Superior temporal gyrus (tissue), 1 donor: Measurements from ENCODE around the gene EPS8.
A peak's percentile ranks its signal among the peaks of the same experiment; 100 is the strongest.
"Not testable (repeated sequence)": the region's sequence is repeated elsewhere in the genome, so short reads cannot be mapped to it uniquely, and the experiment has no call there.

Experiments
- DNase-seq: peaks from one replicate; pipeline ENCODE4 v3.0.0-alpha.2; 2016; ENCODE audit errors: extremely low spot score

The EPS8 gene

DNA sequence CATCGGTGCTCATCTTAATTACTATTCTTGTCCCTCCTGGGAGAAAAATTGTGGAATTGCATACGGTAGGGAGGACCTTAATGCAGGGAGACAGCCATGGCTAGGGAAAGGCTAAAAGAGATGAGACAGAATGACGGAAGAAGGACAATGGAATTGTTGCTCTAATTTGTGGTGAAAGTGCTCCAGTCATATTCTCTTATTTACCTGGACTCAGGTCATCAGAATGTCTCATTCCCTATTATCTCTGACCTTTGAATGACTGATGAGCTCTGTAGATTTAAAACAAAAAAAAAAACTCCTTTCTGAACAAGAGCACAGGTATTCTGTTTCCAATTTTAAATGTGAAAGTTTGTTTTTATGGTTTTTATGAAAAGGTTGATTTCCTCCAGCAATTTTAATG is 8.6 kb upstream of the EPS8 start:
- no peak for DNase-seq

- DNase-seq = no peak
Observed at GRCh38 chr12:15796493-15797141, 7.4 kb upstream of the EPS8 start.

DNA sequence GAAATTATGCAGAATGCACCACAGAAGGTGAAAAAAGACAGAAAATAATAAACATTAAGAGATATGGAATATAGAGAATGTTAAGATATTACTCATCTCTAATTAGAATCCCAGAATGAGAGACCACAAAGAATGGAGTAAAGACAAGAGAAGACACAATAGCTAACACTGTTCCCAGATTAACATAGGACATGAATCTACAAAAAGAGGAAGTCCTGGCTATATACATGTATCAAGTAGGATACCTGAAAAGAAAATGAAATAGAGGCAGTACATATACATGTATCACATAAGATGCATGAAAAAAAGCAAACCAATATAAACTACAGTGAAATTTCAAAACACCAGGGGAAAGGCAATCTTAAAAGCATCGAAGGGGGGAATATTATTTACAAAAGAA is 5.6 kb upstream of the EPS8 start:
- DNase-seq = no peak

DNA sequence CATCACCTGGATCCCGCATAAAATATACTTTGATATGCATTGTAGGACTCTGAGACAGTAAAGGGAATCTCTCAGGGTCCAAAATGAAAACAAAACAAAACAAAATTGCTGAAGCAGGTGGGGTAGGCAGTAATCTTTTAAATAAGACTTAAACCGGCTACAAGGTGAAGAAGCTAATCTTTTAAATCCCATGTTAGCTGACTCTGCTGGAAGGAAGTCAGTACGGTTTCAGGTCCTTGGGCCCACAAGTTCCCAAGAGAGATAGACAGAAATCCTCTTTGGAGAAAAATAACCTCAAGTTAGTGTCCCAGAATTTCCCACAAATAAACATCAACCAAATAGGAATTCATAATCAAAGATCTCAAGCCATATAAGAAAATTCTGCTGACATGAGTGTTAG is 5.0 kb upstream of the EPS8 start:
- no peak for DNase-seq

DNA sequence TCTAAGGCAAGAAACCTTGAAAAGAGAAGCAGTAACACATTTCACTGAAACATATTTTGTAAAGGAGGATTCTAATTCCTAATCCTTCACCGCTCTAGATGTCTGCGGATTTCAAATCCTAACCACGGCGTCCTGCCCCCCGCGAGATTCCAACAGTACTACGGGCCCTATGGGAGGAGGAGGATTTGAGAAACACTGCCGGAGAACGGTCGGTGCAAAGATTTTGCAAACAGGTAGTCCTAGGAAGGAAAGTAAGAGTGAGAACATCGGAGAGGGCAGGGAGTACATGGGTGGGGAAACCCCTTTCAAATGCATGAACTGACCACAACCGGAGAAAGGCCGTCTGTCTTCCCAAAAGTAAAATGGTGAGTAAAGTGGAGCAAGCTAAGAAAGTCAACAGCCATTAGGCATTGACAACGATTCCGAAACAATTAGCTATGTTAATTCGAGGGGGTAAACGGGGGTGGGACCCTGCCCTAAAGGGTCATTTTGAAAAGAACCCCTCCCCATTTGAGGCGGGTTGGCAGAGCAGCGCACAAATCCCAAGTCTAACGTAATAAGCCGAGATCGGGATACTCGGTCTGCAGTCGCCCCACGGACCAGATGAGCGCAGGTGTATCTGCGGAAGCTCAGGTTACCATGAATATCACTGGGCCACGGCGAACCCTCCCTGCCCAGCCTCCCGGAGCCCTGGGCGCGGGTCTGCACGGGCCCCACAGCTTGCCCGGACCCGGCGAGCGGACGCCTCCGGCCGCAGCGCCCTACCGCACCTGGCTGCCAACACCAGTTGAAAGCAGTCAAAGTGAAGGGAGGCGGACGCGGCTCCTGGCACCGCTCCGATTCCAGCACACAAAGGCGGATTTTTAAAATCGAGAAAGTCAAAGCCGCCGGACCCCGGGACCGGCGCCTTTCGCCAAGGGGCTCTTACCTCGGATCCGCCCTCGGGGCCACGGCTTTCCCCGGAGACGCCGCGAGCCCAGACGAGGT is 662 bp downstream of the EPS8 start:
- peak; percentile 45 for DNase-seq

- peak; percentile 47 for DNase-seq
Observed at GRCh38 chr12:15787778-15788177, 1.4 kb downstream of the EPS8 start.

DNA sequence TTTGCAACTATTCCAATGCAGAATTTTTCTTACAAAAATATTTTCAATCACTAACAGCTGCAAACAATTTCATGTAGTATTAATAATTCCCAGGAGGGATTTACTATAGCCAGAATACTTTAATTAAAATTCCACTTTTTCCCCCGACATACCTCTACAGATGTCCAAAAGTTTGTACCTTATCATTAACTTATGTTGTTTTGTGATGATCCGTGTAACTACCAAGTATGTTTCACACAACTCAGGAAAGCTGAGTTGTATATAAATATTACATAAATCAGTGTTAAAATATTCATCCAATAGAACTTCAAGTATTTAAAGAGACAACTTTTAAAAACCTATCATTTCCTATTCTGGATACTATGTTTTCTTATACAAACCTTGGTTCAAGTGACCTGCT is 2.4 kb downstream of the EPS8 start:
- DNase-seq = no peak

DNA sequence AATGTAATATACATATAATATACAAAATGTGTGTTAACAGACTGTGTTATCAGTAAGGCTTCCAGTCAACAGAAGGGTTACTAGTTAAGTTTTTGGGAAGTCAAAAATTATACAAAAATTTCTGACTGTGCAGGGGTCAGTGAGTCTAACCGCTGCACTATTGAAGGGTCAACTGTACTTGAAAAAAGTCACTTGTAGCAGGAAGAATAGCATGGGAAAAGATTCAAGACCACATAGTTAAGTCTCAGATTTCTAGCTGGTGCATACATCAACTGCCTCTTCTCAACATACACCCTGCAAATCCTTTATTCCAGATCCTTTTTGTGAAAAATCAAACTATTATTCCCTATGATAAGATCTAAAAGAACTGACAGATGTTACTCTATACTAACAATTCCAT is 5.9 kb downstream of the EPS8 start:
- DNase-seq = no peak

GRCh38 chr12:15782667-15783066 is 6.5 kb downstream of the EPS8 start:
- DNase-seq = no peak

GRCh38 chr12:15779925-15780324 is 9.3 kb downstream of the EPS8 start:
- DNase-seq = no peak

DNA sequence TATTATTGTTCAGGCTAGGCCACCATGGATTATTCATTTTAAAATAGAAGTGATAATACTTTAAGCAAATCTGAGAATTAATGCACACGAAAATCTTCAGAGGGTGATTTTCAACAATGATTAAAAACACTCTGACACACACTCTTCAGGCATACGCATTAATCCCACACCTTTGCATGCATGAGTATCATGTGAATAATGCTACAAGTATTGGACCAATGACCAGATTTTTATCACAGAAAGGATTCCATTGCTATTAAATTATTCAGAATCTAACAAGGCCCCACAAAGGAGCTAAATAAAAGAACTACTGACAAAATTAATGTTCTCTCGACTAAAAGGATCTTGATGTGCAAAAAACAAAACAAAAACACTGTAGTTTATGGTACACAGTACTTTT is 11.1 kb downstream of the EPS8 start:
- no peak for DNase-seq

DNA sequence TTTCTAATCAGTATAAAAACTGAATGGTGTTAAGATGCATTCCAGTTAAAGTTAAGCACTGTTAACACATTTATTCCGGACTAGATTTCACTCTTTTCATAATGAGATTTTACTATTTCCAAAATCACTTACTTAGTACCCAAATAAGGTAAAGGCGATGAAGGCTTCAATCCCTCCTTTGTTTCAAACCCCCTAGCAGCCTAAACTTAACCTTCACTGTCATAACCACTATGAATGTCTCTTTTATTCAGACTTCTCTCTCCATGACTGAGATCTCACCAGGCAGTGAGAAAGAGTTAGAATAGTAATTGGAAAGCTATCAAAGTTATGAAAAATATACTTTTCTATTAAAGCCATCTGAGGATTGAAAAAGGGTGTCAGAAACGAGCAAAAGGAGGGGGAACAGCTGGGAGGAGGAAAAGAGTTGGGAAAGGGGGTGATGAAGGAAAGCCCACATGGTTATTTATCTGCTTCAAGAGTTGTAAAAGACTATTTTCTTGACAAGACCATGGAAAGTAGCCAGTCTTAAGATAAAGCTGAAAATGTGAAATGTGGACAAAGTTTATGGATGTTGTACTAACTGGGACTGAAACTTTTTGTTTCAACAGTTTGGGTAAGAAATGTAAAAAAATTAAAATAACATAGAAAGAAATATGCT is 11.7 kb downstream of the EPS8 start:
- no peak for DNase-seq

GRCh38 chr12:15776532-15776931 is 12.7 kb downstream of the EPS8 start:
- DNase-seq = no peak

- no peak for DNase-seq
Observed at GRCh38 chr12:15774819-15775218, 14.4 kb downstream of the EPS8 start.

DNA sequence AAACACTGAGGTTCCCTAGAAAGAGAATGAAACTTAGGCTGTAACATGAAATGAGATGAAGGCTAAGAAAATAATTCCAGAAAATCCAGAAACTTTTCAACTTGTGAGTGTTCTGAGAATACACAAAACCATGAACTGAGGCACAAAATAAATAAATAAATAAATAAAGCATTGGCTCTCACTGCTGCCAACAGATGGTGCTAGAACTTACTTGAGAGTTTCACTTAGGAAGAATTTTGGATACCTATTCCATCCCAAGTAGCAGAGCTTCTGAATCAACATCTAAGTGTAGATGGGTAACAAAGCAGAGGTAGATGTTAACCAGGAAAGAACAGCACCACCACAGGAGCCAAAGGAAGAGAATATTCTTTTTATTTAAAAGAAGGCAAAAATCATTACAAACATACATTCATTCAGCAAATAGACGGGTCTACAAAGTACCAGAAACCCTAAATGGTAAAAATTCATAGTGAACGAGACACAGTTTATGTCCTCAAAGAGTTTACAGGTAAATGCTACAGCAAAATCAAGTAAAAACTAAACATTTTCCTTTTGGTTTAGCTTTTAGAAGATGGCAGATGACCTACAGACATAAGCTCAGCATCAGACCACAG is 16.7 kb downstream of the EPS8 start:
- peak; percentile 70 for DNase-seq

DNA sequence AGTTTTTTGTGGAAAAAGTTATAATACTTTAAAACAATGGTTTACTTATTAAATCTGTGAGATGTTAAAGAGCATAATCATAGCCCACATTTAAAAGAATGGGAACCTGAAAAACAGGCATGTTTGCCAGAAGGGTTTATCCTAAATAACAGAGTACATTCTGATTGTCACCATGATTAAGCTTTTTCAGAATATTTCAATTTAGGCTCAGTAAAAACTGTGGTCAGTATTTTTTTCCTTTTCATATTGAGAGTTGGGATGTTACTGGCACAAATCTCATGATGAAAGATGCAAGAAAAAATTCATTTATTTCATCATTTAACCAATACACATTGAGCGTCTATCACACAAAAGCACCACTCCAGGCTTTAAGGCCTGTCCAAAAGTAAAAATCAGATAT is 18.6 kb downstream of the EPS8 start:
- no peak for DNase-seq

- DNase-seq = no peak
Observed at GRCh38 chr12:15770021-15770420, 19.2 kb downstream of the EPS8 start.

DNA sequence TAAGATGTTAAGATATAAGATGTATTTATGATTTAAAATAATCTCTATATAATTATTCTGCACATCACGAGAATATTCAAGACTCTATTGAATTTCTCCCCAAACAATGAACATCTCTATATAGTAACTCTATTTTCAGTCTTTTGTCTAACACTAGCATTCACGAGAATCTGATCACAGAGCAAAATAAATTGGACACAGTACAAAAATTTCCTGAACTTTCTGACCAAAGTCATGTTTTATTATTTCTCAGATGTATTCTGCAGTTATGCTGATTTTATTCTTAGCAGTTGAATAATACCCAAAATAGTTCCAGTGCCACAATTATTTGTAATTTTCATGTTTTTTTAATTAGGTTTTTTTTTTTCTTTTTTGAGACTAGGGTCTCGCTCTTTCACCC is 19.6 kb downstream of the EPS8 start:
- DNase-seq = no peak

DNA sequence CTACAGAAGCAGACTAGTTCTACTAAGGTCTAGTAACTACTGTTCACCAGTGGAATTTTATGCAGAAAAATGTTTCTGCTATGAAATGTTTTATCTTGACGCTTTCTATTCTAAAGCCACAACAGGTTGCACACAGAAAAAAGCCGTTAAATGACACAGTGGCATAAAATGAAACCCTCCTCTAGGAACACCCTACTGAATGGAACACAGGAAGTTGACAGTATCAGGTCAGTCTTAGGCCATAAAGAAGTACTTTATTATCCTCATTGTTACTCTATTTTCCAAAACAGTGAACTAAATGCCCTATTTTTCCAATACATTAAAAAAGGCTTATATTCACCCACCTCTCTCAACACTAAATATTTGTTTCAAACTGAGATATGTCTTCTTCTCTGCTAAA is 21.9 kb downstream of the EPS8 start:
- DNase-seq = no peak

GRCh38 chr12:15763328-15763727 is 25.9 kb downstream of the EPS8 start:
- no peak for DNase-seq

DNA sequence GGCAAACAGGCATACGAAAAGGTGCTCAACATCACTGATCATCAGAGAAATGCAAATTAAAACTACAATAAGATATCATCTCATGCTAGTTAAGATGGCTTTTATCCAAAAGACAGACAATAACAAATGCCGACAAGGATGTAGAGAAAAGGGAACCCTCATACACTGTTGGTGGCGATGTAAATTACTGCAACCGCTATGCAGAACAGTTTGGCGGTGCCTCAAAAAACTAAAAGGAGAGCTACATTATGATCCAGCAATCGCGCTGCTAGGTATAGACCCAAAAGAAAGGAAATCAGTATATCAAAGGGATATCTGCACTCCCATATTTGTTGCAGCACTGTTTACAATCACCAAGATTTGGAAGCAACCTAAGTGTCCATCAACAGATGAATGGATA is 27.0 kb downstream of the EPS8 start:
- not testable (repeated sequence) for DNase-seq

DNA sequence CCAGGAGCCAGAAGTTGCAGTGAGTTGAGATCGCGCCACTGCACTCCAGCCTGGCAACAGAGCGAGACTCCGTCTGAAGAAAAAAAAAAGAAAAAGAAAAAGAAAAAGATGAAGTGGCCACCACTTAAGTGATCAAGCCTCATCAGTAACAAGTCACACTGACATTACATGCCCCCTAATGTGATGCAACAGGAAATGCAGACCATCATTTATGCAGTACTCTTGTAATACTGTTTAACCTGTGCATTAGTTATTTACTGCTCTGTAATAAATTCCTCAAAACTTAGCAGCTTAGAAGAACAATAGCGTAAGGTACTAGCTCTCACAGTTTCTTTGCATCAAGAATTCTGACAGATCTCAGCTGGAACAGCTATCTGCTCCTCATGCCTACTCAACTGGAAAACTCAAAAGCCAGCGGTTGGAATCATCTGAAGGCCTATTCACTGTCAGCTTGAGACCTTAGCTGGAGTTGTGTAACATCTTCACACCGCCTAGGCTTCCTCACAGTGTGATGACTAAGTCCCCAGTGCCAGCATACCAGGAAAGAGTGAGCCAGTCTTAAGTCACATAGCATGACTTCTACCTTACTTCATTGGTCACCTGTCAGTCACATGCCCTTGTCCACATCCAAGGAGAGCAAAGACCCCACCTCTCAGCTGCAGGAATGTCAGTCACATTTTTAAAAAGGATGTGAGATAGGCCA is 31.5 kb downstream of the EPS8 start:
- no peak for DNase-seq
